Measurements from ENCODE around the gene PRADC1. TPM values are rescaled to one million over a fixed set of nuclear protein-coding genes. Genes with fewer than 3 reads are reported as not detected.

PRADC1 gene
- total RNA-seq, 1 experiment from 2014 or later, result 12.9 TPM

DNA sequence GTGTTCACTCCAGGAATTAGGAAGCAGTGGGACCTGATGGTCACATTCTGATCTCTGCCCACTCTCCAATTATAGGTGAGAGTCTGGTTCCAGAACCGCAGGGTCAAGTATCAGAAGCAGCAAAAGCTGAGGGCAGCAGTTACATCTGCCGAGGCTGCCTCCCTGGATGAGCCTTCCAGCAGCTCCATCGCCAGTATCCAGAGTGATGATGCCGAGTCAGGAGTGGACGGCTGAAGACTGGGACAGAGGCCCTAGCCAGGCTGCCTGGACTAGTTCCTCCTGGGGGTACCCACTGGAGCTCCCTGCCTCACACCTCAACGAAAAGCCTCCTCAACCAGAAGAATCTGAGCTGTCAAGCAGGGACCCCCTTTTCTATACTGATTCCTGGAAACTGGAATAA lies 22.3 kb downstream of the PRADC1 start:
- Mint-ChIP-seq H3K27me3 (ENCODE audit: low read depth) (peaks cover 31% of the 10 kb centered on the region), H3K4me1 (peaks cover 28% of the 10 kb centered on the region), H3K4me3 (no peak overlapping the region), H3K27ac (no peak overlapping the region), H3K36me3 (no peaks in the 10 kb centered on the region), H3K9me3 (no peaks in the 10 kb centered on the region)
- ChIA-PET POLR2A (no interaction called here), CTCF (interaction anchor here (1.5 to 9.8 kb wide), 2 partner anchors 9 to 34 kb away, joined by 7 to 179 read pairs; partner anchors contain the start of gene NOTO)
- TF ChIP-seq, protein P1, sequence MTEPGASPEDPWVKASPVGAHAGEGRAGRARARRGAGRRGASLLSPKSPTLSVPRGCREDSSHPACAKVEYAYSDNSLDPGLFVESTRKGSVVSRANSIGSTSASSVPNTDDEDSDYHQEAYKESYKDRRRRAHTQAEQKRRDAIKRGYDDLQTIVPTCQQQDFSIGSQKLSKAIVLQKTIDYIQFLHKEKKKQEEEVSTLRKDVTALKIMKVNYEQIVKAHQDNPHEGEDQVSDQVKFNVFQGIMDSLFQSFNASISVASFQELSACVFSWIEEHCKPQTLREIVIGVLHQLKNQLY (CRISPR knock-in tag; IDR thresholded peaks at IDR 0.05), result no peak
- TF ChIP-seq, protein P2, sequence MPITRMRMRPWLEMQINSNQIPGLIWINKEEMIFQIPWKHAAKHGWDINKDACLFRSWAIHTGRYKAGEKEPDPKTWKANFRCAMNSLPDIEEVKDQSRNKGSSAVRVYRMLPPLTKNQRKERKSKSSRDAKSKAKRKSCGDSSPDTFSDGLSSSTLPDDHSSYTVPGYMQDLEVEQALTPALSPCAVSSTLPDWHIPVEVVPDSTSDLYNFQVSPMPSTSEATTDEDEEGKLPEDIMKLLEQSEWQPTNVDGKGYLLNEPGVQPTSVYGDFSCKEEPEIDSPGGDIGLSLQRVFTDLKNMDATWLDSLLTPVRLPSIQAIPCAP (CRISPR knock-in tag; IDR thresholded peaks at IDR 0.05), result no peak
- TF ChIP-seq, protein P3, sequence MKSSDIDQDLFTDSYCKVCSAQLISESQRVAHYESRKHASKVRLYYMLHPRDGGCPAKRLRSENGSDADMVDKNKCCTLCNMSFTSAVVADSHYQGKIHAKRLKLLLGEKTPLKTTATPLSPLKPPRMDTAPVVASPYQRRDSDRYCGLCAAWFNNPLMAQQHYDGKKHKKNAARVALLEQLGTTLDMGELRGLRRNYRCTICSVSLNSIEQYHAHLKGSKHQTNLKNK (CRISPR knock-in tag; IDR thresholded peaks at IDR 0.05), result no peak
- TF ChIP-seq, protein P4, sequence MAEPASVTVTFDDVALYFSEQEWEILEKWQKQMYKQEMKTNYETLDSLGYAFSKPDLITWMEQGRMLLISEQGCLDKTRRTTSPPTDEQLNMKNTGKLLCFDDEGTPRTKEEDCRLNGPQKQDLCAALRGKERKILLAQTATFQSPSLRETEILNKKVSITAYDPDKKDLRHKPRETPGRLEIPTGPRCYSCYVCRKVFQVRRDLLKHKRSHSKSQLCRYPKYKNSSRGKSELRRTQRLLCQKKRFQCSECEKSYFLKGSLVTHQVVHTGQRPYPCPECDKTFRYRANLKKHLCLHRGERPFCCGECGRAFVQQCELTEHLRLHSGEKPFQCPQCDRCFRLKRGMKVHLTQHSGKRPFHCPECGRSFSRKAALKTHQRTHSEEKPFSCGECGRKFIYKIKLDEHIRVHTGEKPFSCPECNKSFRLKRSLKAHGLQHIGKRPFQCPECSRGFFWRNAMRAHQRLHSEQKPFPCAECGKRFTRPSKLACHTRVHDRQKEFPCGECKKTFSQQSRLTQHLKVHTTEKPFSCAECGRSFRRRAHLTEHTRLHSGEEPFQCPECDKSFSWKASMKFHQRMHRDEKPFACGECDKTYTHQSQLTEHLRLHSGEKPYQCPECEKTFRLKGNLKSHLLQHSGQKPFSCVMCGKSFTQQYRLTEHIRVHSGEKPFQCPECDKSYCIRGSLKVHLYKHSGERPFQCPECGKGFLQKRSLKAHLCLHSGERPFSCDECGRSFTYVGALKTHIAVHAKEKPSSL (CRISPR knock-in tag; conservative IDR thresholded peaks at IDR 0.05), result no peak
- TF ChIP-seq MYBL2 (CRISPR knock-in tag; IDR thresholded peaks at IDR 0.05) (no peak), ZBTB21 (CRISPR knock-in tag; IDR thresholded peaks at IDR 0.05; ENCODE audit: borderline replicate concordance) (no peak), GABPB1 (CRISPR knock-in tag; IDR thresholded peaks at IDR 0.05) (no peak), NR1H2 (CRISPR knock-in tag; IDR thresholded peaks at IDR 0.05) (no peak), NR2C2 (CRISPR knock-in tag; IDR thresholded peaks at IDR 0.05) (no peak), TEAD4 (CRISPR knock-in tag; IDR thresholded peaks at IDR 0.05) (no peak), SMAD3 (CRISPR knock-in tag; IDR thresholded peaks at IDR 0.05; ENCODE audit: borderline replicate concordance) (no peak), NFYB (CRISPR knock-in tag; conservative IDR thresholded peaks at IDR 0.05; ENCODE audit: low read depth) (no peak)
- TF ChIP-seq, protein P5, sequence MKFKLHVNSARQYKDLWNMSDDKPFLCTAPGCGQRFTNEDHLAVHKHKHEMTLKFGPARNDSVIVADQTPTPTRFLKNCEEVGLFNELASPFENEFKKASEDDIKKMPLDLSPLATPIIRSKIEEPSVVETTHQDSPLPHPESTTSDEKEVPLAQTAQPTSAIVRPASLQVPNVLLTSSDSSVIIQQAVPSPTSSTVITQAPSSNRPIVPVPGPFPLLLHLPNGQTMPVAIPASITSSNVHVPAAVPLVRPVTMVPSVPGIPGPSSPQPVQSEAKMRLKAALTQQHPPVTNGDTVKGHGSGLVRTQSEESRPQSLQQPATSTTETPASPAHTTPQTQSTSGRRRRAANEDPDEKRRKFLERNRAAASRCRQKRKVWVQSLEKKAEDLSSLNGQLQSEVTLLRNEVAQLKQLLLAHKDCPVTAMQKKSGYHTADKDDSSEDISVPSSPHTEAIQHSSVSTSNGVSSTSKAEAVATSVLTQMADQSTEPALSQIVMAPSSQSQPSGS (CRISPR knock-in tag; IDR thresholded peaks at IDR 0.05; ENCODE audit: borderline replicate concordance, low read depth), result no peak
- TF ChIP-seq, protein P6, sequence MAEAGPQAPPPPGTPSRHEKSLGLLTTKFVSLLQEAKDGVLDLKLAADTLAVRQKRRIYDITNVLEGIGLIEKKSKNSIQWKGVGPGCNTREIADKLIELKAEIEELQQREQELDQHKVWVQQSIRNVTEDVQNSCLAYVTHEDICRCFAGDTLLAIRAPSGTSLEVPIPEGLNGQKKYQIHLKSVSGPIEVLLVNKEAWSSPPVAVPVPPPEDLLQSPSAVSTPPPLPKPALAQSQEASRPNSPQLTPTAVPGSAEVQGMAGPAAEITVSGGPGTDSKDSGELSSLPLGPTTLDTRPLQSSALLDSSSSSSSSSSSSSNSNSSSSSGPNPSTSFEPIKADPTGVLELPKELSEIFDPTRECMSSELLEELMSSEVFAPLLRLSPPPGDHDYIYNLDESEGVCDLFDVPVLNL (CRISPR knock-in tag; IDR thresholded peaks at IDR 0.05; ENCODE audit: borderline replicate concordance, low read depth), result no peak
- TF ChIP-seq, protein P7, sequence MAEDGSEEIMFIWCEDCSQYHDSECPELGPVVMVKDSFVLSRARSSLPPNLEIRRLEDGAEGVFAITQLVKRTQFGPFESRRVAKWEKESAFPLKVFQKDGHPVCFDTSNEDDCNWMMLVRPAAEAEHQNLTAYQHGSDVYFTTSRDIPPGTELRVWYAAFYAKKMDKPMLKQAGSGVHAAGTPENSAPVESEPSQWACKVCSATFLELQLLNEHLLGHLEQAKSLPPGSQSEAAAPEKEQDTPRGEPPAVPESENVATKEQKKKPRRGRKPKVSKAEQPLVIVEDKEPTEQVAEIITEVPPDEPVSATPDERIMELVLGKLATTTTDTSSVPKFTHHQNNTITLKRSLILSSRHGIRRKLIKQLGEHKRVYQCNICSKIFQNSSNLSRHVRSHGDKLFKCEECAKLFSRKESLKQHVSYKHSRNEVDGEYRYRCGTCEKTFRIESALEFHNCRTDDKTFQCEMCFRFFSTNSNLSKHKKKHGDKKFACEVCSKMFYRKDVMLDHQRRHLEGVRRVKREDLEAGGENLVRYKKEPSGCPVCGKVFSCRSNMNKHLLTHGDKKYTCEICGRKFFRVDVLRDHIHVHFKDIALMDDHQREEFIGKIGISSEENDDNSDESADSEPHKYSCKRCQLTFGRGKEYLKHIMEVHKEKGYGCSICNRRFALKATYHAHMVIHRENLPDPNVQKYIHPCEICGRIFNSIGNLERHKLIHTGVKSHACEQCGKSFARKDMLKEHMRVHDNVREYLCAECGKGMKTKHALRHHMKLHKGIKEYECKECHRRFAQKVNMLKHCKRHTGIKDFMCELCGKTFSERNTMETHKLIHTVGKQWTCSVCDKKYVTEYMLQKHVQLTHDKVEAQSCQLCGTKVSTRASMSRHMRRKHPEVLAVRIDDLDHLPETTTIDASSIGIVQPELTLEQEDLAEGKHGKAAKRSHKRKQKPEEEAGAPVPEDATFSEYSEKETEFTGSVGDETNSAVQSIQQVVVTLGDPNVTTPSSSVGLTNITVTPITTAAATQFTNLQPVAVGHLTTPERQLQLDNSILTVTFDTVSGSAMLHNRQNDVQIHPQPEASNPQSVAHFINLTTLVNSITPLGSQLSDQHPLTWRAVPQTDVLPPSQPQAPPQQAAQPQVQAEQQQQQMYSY (CRISPR knock-in tag; IDR thresholded peaks at IDR 0.05), result no peak
- TF ChIP-seq, protein P8, sequence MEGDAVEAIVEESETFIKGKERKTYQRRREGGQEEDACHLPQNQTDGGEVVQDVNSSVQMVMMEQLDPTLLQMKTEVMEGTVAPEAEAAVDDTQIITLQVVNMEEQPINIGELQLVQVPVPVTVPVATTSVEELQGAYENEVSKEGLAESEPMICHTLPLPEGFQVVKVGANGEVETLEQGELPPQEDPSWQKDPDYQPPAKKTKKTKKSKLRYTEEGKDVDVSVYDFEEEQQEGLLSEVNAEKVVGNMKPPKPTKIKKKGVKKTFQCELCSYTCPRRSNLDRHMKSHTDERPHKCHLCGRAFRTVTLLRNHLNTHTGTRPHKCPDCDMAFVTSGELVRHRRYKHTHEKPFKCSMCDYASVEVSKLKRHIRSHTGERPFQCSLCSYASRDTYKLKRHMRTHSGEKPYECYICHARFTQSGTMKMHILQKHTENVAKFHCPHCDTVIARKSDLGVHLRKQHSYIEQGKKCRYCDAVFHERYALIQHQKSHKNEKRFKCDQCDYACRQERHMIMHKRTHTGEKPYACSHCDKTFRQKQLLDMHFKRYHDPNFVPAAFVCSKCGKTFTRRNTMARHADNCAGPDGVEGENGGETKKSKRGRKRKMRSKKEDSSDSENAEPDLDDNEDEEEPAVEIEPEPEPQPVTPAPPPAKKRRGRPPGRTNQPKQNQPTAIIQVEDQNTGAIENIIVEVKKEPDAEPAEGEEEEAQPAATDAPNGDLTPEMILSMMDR (IDR thresholded peaks at IDR 0.05), result no peak
- no peak for ATAC-seq
- DNase-seq (ENCODE audit: low spot score), result no peak

All from WTC11 (cell line).